GM21717 (cell line): ENCODE results near the gene C17orf67.

ENCODE experiments used
- ATAC-seq: cut with Tn5 transposase; IDR thresholded peaks from one replicate; pipeline ENCODE4 v1.9.1; 2021; ENCODE audit warnings: mild to moderate bottlenecking, moderate library complexity; ENCODE audit not compliant: unreplicated experiment

The C17orf67 gene

GRCh38 chr17:56834380-56835263 is 902 bp upstream of the C17orf67 start:
- peak; percentile 31 for ATAC-seq

GRCh38 chr17:56833057-56833808 is 487 bp downstream of the C17orf67 start:
- ATAC-seq = peak; percentile 51

DNA sequence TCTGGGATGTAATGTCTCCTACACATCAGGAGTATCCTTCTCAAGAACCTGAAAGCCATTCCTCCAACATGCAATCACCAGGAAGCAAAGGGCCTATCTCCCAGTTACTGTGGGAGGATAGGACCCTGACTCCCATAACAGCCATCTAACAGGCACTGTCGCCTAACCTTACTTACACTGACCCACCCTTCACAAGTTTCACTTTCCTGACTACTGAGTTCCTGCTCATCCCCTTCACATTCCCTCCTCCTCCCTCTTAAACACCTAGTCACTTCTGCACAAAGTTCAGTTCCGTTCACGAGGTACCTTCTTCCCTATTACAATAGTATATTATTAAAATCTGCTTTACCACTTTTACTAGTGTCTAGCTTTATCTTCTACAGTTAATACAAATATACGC is 1.3 kb downstream of the C17orf67 start:
- no peak for ATAC-seq

- ATAC-seq = no peak
These were observed 2.2 kb downstream of the C17orf67 start for GRCh38 chr17:56831369-56832095.

GRCh38 chr17:56830726-56831368 is 2.9 kb downstream of the C17orf67 start:
- ATAC-seq = no peak

DNA sequence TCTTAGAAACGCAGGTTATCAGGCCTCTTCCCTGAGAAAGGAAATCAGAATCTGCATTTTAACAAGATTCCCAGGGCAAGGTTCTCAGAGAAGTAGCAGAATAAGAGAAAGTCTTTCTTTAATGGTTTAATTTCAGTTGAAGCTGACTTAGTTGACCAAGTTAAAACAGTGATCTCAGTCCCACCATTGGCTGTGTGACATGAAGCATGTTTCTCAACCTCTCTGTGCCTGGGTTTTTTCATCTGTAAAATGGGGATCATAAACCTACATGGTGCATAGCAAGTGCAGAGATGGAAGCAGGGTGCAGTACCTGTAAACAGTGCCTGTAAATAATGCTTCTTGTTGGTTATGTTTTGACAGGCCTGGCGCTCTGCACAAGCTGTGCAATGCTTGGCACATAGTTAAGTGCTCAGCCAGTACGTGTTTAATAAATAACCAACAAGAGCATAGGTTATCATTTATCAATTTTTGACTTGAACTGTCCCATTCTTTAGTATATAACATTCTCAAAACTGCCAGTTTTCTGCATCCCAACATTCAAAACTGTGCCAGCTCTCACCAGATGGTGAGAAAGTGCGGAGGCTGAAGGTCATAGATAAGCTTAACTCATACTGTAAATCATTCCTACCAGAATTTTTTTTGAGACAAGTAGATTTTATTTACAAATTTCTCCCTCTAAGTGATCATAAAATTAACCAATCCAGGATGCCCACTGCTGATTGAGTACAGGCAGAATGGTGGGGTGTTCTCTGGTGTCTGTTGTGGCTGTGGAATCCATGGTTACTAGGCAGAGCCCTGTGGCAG is 6.9 kb downstream of the C17orf67 start:
- no peak for ATAC-seq

- no peak for ATAC-seq
These were observed 9.2 kb downstream of the C17orf67 start for GRCh38 chr17:56824503-56824902.

GRCh38 chr17:56823848-56824247 is 9.9 kb downstream of the C17orf67 start:
- ATAC-seq = no peak

DNA sequence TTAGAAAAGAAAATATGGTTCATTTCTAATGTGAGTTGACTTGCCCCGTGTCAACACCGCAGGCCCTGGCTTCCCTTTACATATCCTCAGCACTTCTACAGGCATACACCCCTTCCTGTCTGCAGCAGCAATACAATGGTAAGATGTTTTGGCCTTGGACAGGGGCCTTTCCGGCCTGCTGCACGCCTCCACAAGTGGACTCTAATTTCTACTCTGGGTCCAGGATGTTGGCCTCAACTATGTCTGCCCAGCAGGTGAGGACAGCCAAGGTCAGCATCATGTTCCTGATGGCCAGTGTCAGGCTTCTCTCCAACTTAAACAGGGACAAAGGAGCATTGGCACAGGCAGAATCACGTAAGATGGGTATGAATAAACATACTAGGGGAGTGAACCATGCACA is 11.0 kb downstream of the C17orf67 start:
- no peak for ATAC-seq

DNA sequence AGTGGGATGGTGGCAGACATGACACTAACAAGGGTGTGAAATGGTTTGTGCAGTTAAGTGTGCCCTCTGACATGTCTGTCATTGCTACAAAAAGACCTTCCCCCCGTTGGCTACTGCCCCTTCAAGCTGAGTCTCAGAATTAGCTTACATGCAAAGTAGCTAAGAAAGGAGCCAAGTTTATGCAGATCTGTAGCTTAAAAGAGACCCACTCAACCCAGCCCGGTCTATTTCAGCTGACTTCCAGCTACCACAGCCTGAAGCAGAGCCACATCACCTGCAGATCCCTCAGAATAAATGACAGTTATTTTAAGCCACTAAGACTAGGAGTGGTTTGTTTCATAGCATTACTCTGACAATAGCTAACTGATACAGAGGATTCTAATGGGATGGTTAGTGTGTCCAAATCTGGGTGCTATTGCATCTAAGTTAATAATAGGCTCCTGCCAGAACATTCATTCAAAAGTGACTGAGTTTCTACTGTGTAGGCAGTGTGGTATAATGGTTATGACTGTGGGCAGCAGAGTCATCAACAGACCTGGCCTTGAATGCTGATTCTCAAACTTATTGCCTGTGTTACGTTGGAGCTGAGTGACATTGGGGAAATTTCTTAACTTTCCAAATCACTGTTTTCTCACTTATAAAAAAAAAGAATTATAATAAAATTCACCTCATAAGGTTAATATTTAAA is 11.7 kb downstream of the C17orf67 start:
- ATAC-seq = no peak

- no peak for ATAC-seq
These were observed 13.5 kb downstream of the C17orf67 start for GRCh38 chr17:56820207-56820606.

- peak; percentile 61 for ATAC-seq
These were observed 14.1 kb downstream of the C17orf67 start for GRCh38 chr17:56819431-56820145.

GRCh38 chr17:56819030-56819429 is 14.7 kb downstream of the C17orf67 start:
- no peak for ATAC-seq

DNA sequence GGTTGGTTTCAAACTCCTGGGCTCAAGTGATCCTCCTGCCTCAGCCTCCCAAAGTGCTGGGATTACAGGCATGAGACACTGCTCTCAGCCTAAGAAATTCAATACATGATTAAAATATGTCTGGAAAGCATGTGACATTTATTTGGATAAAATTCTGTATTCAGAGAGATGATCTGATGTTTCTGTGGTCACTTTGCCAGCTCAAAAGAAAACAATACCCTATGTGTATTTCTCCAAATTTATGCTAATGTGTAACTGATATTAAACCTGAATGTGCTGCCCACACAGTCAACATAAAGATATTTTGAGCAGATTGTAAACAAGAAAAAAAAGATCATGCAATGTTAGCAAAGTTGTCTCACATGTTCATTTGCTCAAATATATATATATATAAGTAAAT is 16.7 kb downstream of the C17orf67 start:
- no peak for ATAC-seq

- no peak for ATAC-seq
These were observed 18.0 kb downstream of the C17orf67 start for GRCh38 chr17:56815711-56816110.

GRCh38 chr17:56812901-56813388 is 20.8 kb downstream of the C17orf67 start:
- ATAC-seq = no peak

- ATAC-seq = no peak
These were observed 22.6 kb downstream of the C17orf67 start for GRCh38 chr17:56810891-56811775.

DNA sequence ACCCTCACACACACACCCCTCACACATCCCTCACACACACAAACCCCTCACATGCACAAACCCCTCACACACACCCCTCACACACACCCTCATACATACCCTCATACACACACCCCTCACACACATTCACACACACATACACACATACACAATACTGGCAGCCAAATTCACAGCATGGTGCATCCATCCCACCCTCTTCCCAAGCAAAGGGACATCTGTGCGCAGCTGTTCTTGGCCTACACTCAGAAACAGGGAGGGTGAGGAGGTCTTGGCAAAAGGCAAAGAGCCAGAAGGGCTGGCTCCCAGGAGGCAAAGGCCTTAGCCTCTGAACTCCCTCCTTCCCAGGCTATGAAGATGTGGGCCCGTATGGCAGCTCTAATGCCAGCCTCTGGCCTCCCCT is 23.4 kb downstream of the C17orf67 start:
- ATAC-seq = no peak
